HEK293 (cell line): ENCODE data around the gene CACNB3.

Source experiments
- REST ChIP-seq: fragments of 450-650 bp; formaldehyde crosslinking; IDR thresholded peaks from 2 replicates; pipeline ENCODE4 v1.5.1; 2016; ENCODE audit warnings: missing biosample characterization, missing genetic modification characterization
- ZNF239 ChIP-seq: fragments of 450-650 bp; formaldehyde crosslinking; IDR thresholded peaks from 2 replicates; pipeline ENCODE4 v1.5.1; 2016; ENCODE audit warnings: missing biosample characterization, missing genetic modification characterization
- ZNF626 ChIP-seq: fragments of 450-650 bp; sonication (Bioruptor Pico); formaldehyde crosslinking; IDR thresholded peaks from 2 replicates; pipeline ENCODE4 v1.5.1; 2018; ENCODE audit warnings: missing biosample characterization, missing genetic modification characterization, inconsistent platforms
- TF ChIP-seq, protein P1 (sequence below): fragments of 450-650 bp; formaldehyde crosslinking; IDR thresholded peaks from 2 replicates; pipeline ENCODE4 v1.5.1; 2016; ENCODE audit warnings: missing biosample characterization, missing genetic modification characterization

GRCh38 chr12:48812389-48812788 lies 5.9 kb upstream of the CACNB3 start:
- no peak for TF ChIP-seq REST
- TF ChIP-seq, protein P1, sequence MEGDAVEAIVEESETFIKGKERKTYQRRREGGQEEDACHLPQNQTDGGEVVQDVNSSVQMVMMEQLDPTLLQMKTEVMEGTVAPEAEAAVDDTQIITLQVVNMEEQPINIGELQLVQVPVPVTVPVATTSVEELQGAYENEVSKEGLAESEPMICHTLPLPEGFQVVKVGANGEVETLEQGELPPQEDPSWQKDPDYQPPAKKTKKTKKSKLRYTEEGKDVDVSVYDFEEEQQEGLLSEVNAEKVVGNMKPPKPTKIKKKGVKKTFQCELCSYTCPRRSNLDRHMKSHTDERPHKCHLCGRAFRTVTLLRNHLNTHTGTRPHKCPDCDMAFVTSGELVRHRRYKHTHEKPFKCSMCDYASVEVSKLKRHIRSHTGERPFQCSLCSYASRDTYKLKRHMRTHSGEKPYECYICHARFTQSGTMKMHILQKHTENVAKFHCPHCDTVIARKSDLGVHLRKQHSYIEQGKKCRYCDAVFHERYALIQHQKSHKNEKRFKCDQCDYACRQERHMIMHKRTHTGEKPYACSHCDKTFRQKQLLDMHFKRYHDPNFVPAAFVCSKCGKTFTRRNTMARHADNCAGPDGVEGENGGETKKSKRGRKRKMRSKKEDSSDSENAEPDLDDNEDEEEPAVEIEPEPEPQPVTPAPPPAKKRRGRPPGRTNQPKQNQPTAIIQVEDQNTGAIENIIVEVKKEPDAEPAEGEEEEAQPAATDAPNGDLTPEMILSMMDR (tag by site-specific recombination), result no peak
- TF ChIP-seq ZNF239 (tag by site-specific recombination), result no peak
- no peak for TF ChIP-seq ZNF626 (tag by site-specific recombination)
